Endothelial cell of umbilical vein (primary cell): ENCODE measurements around the gene CIDEA.

Source experiments
- CTCF ChIP-seq, 2 donors: IDR thresholded peaks; 1 replicate in 1 of 2; 2 replicates in 1 of 2; pipeline ENCODE4 v1.5.1; 2011; ENCODE audit warnings: low read length in 2 of 2, mild to moderate bottlenecking in 2 of 2, moderate library complexity in 2 of 2, control low read depth in 1 of 2, inconsistent platforms in 1 of 2, low read depth in 1 of 2; ENCODE audit not compliant: insufficient read depth in 1 of 2; ENCODE audit errors: extremely low read depth in 1 of 2
- EZH2 ChIP-seq: IDR thresholded peaks from 2 replicates; pipeline ENCODE4 v1.6.1; 2012; ENCODE audit warnings: borderline replicate concordance, low read depth, mild to moderate bottlenecking, moderate library complexity, low read length, inconsistent platforms; ENCODE audit not compliant: severe bottlenecking
- JUN ChIP-seq: IDR thresholded peaks from 2 replicates; pipeline ENCODE4 v1.6.1; 2011; ENCODE audit warnings: borderline replicate concordance, low read depth; ENCODE audit not compliant: insufficient read length, insufficient read depth
- MAX ChIP-seq: IDR thresholded peaks from 2 replicates; pipeline ENCODE4 v1.6.1; 2011; ENCODE audit not compliant: insufficient read depth, insufficient read length
- MYC ChIP-seq: IDR thresholded peaks from one replicate; pipeline ENCODE4 v1.6.1; 2011; ENCODE audit warnings: mild to moderate bottlenecking, low read depth, low read length
- POLR2A ChIP-seq: IDR thresholded peaks from 2 replicates; pipeline ENCODE4 v1.6.1; 2012; ENCODE audit warnings: low read depth, mild to moderate bottlenecking, control low read depth, low read length
- POLR2AphosphoS5 ChIP-seq: IDR thresholded peaks from 2 replicates; pipeline ENCODE4 v1.6.1; 2012; ENCODE audit warnings: low read depth, mild to moderate bottlenecking, control low read depth, low read length, moderate library complexity; ENCODE audit not compliant: insufficient read depth

GRCh38 chr18:12239431-12239830, 14.7 kb upstream of the CIDEA start:
- no peak for TF ChIP-seq CTCF (IDR thresholded peaks at IDR 0.05; ENCODE audit: extremely low read depth in 1 of 2, insufficient read depth in 1 of 2, low read depth in 1 of 2, low read length in 2 of 2)
- no peak for TF ChIP-seq MAX
- TF ChIP-seq MYC: no peak
- TF ChIP-seq POLR2AphosphoS5: no peak
- TF ChIP-seq POLR2A: no peak
- no peak for TF ChIP-seq EZH2
- no peak for TF ChIP-seq JUN
